GM13977 (cell line): ENCODE data around the gene HTRA2.

Experiments used
- DNase-seq: peaks from one replicate; pipeline ENCODE4 v3.0.0; 2012; ENCODE audit warnings: low spot score
- CTCF ChIP-seq: IDR thresholded peaks from 2 replicates; pipeline ENCODE4 v1.5.1; 2012; ENCODE audit warnings: mild to moderate bottlenecking, control low read depth; ENCODE audit not compliant: insufficient read depth; ENCODE audit errors: extremely low read depth, missing control alignments
- in situ Hi-C: fragments of 300-500 bp; cut with MboI; formaldehyde crosslinking; loops from one replicate; pipeline ENCODE4 v1.12.0; 2022; ENCODE audit warnings: low sequenced_read_pairs, low pct_unique_long_range_greater_than_20kb, mixed read lengths, inconsistent platforms; ENCODE audit not compliant: unreplicated experiment

Gene HTRA2

GRCh38 chr2:74488643-74489481 lies 40.9 kb upstream of the HTRA2 start:
- in situ Hi-C loops, result loop anchor here (25.0 kb wide), 1 partner anchor 98 kb away; no protein-coding TSS in a partner anchor
- no peak for TF ChIP-seq CTCF
- no peak for DNase-seq

- DNase-seq, result no peak
- TF ChIP-seq CTCF, result no peak
- in situ Hi-C loops, result loop anchor here (25.0 kb wide), 1 partner anchor 97 kb away; no protein-coding TSS in a partner anchor
These were observed 39.8 kb upstream of the HTRA2 start for GRCh38 chr2:74489906-74490305.

GRCh38 chr2:74491648-74492544 lies 37.8 kb upstream of the HTRA2 start:
- DNase-seq, result no peak
- in situ Hi-C loops, result loop anchor here (25.0 kb wide), 1 partner anchor 95 kb away; no protein-coding TSS in a partner anchor
- no peak for TF ChIP-seq CTCF

GRCh38 chr2:74493546-74493945 lies 36.2 kb upstream of the HTRA2 start:
- no peak for DNase-seq
- TF ChIP-seq CTCF, result no peak
- in situ Hi-C loops, result loop anchor here (25.0 kb wide), 1 partner anchor 94 kb away; no protein-coding TSS in a partner anchor

GRCh38 chr2:74495440-74495839 lies 34.3 kb upstream of the HTRA2 start:
- no peak for TF ChIP-seq CTCF
- in situ Hi-C loops, result loop anchor here (25.0 kb wide), 1 partner anchor 92 kb away; no protein-coding TSS in a partner anchor
- DNase-seq, result no peak

GRCh38 chr2:74496997-74497776 lies 32.5 kb upstream of the HTRA2 start:
- no peak for TF ChIP-seq CTCF
- in situ Hi-C loops, result loop anchor here (25.0 kb wide), 1 partner anchor 90 kb away; no protein-coding TSS in a partner anchor
- DNase-seq, result no peak
